Calu3 (cell line): Measurements from ENCODE around the gene POLR2H. TPM values are rescaled to one million over a fixed set of nuclear protein-coding genes. Genes with fewer than 3 reads are reported as not detected.

Experiments used
- BruUV-seq: library from RNA; stranded (reverse); fragments of 400-500 nt; replicated peaks from 2 replicates; lab custom pipeline; 2021; lab: Mats Ljungman, UMichigan
- CTCF ChIA-PET: fragments of 300-600 bp; sonication (Branson Sonifier 250); formaldehyde crosslinking; loops from one replicate; lab custom pipeline; 2022; ENCODE audit warnings: antibody characterized with exemption; lab: Charles Lee
- DNase-seq: peaks from one replicate; pipeline ENCODE4 v3.0.0; 2022
- H3K27ac Mint-ChIP-seq: one replicate; pipeline ENCODE4 v1.8.0; 2022; ENCODE audit warnings: mixed read lengths; ENCODE audit not compliant: unreplicated experiment
- H3K27me3 Mint-ChIP-seq: one replicate; pipeline ENCODE4 v1.8.0; 2022; ENCODE audit warnings: mixed read lengths; ENCODE audit not compliant: unreplicated experiment
- H3K36me3 Mint-ChIP-seq: one replicate; pipeline ENCODE4 v1.8.0; 2022; ENCODE audit warnings: mild to moderate bottlenecking, moderate library complexity, mixed read lengths; ENCODE audit not compliant: insufficient read depth, unreplicated experiment
- H3K4me1 Mint-ChIP-seq: one replicate; pipeline ENCODE4 v1.8.0; 2022; ENCODE audit warnings: mild to moderate bottlenecking, low read depth, mixed read lengths; ENCODE audit not compliant: unreplicated experiment
- H3K4me3 Mint-ChIP-seq: one replicate; pipeline ENCODE4 v1.8.0; 2022; ENCODE audit warnings: mild to moderate bottlenecking, low read depth, moderate library complexity, mixed read lengths; ENCODE audit not compliant: unreplicated experiment
- H3K9me3 Mint-ChIP-seq: one replicate; pipeline ENCODE4 v1.8.0; 2022; ENCODE audit warnings: low read depth, mixed read lengths; ENCODE audit not compliant: unreplicated experiment
- CTCF ChIP-seq: fragments of 200-600 bp; IDR thresholded peaks from one replicate; pipeline ENCODE4 v1.8.0; 2022; ENCODE audit warnings: antibody characterized with exemption; ENCODE audit not compliant: unreplicated experiment
- intact Hi-C: fragments of 100-400 bp; cut with micrococcal nuclease; formaldehyde crosslinking; loops from one replicate; pipeline ENCODE4 v1.10.0; 2022; ENCODE audit not compliant: unreplicated experiment
- total RNA-seq: library from RNA; stranded (reverse); gene quantifications from 2 replicates; pipeline ENCODE4 v1.2.3, GENCODE V29; 2022

POLR2H gene
- total RNA-seq, 1 experiment from 2014 or later: 128 TPM

GRCh38 chr3:184354121-184354728 lies 7.3 kb upstream of the POLR2H start:
- H3K36me3 Mint-ChIP-seq: peaks cover 10% of the 10 kb centered on the region
- intact Hi-C loops: no loop called here
- DNase-seq: peak; percentile 71
- H3K4me1 Mint-ChIP-seq: peaks cover 19% of the 10 kb centered on the region
- CTCF ChIA-PET: interaction anchor here (0.7 to 1.2 kb wide), 3 partner anchors 8 to 207 kb away, joined by 3 to 4 read pairs (median 3); no protein-coding TSS in a partner anchor
- no peak overlapping the region for H3K4me3 Mint-ChIP-seq
- no peak overlapping the region for H3K27ac Mint-ChIP-seq
- no peaks in the 10 kb centered on the region for H3K27me3 Mint-ChIP-seq
- BruUV-seq: no TSS peak
- no peaks in the 10 kb centered on the region for H3K9me3 Mint-ChIP-seq
- peak; percentile 95 for TF ChIP-seq CTCF

GRCh38 chr3:184354754-184355153 lies 6.8 kb upstream of the POLR2H start:
- no peak overlapping the region for H3K27ac Mint-ChIP-seq
- no TSS peak for BruUV-seq
- no peak for DNase-seq
- peaks cover 24% of the 10 kb centered on the region for H3K4me1 Mint-ChIP-seq
- no peaks in the 10 kb centered on the region for H3K9me3 Mint-ChIP-seq
- no peak overlapping the region for H3K4me3 Mint-ChIP-seq
- H3K27me3 Mint-ChIP-seq: no peaks in the 10 kb centered on the region
- H3K36me3 Mint-ChIP-seq: peaks cover 11% of the 10 kb centered on the region
- intact Hi-C loops: no loop called here
- no peak for TF ChIP-seq CTCF
- CTCF ChIA-PET: interaction anchor here (0.7 to 1.2 kb wide), 2 partner anchors 9 to 206 kb away, joined by 3 read pairs; no protein-coding TSS in a partner anchor

- intact Hi-C loops: no loop called here
- Mint-ChIP-seq H3K27ac (no peak overlapping the region), H3K4me1 (peaks cover 31% of the 10 kb centered on the region), H3K4me3 (no peak overlapping the region), H3K36me3 (peaks cover 17% of the 10 kb centered on the region), H3K9me3 (no peaks in the 10 kb centered on the region), H3K27me3 (no peaks in the 10 kb centered on the region)
- no TSS peak for BruUV-seq
- no peak for TF ChIP-seq CTCF
- CTCF ChIA-PET: interaction anchor here (0.5 to 1.4 kb wide), 4 partner anchors 10 to 1246 kb away, joined by 3 read pairs; no protein-coding TSS in a partner anchor
- no peak for DNase-seq
Measured at GRCh38 chr3:184355261-184356040, 6.1 kb upstream of the POLR2H start.

- no peaks in the 10 kb centered on the region for H3K9me3 Mint-ChIP-seq
- no peak overlapping the region for H3K4me3 Mint-ChIP-seq
- no TSS peak for BruUV-seq
- CTCF ChIA-PET: no interaction called here
- intact Hi-C loops: no loop called here
- H3K27me3 Mint-ChIP-seq: no peaks in the 10 kb centered on the region
- H3K27ac Mint-ChIP-seq: no peak overlapping the region
- no peak for TF ChIP-seq CTCF
- H3K36me3 Mint-ChIP-seq: peaks cover 34% of the 10 kb centered on the region
- peaks cover 23% of the 10 kb centered on the region for H3K4me1 Mint-ChIP-seq
- DNase-seq: no peak
Measured at GRCh38 chr3:184357248-184358123, 4.0 kb upstream of the POLR2H start.
